Osteoblast (primary cell): ENCODE measurements around the gene PIP4P1. TPM values are rescaled to one million over a fixed set of nuclear protein-coding genes. Genes with fewer than 3 reads are reported as not detected.

ENCODE experiments used
- DNase-seq: peaks from one replicate; pipeline ENCODE4 v3.0.0; 2011; ENCODE audit warnings: low spot score, mixed read lengths; ENCODE audit not compliant: insufficient read length; ENCODE audit errors: missing footprints
- H2AFZ ChIP-seq: 2 replicates; pipeline ENCODE4 v1.6.0; 2011; ENCODE audit warnings: mild to moderate bottlenecking, low read length
- H3K27ac ChIP-seq: 2 replicates; pipeline ENCODE4 v1.5.1; 2011; ENCODE audit warnings: mild to moderate bottlenecking, low read depth, low read length, moderate library complexity
- H3K27me3 ChIP-seq: 2 replicates; pipeline ENCODE4 v1.6.0; 2012; ENCODE audit warnings: mild to moderate bottlenecking, control low read depth, inconsistent platforms, low read length, moderate library complexity; ENCODE audit not compliant: insufficient read depth
- H3K36me3 ChIP-seq: 2 replicates; pipeline ENCODE4 v1.5.1; 2011; ENCODE audit warnings: mild to moderate bottlenecking, low read length, control low read depth, moderate library complexity; ENCODE audit not compliant: insufficient read depth
- H3K4me1 ChIP-seq: 2 replicates; pipeline ENCODE4 v1.5.1; 2011; ENCODE audit warnings: mild to moderate bottlenecking, low read length, control low read depth, moderate library complexity; ENCODE audit not compliant: insufficient read depth
- H3K4me2 ChIP-seq: 2 replicates; pipeline ENCODE4 v1.6.0; 2011; ENCODE audit warnings: mild to moderate bottlenecking, low read length; ENCODE audit not compliant: insufficient read depth
- H3K4me3 ChIP-seq: fragments of 200-600 bp; sonication (generic); 3 replicates; pipeline ENCODE4 v1.5.1; 2012; ENCODE audit warnings: mild to moderate bottlenecking, low read length, inconsistent platforms; ENCODE audit not compliant: insufficient read depth
- H3K79me2 ChIP-seq: 2 replicates; pipeline ENCODE4 v1.6.0; 2012; ENCODE audit warnings: mild to moderate bottlenecking, low read length, control low read depth, inconsistent platforms; ENCODE audit not compliant: insufficient read depth
- H3K9me3 ChIP-seq: 2 replicates; pipeline ENCODE4 v1.5.1; 2011; ENCODE audit warnings: low read depth, low read length, control low read depth
- H4K20me1 ChIP-seq: 2 replicates; pipeline ENCODE4 v1.6.0; 2012; ENCODE audit warnings: mild to moderate bottlenecking, low read length, control low read depth; ENCODE audit not compliant: insufficient read depth
- CTCF ChIP-seq: IDR thresholded peaks from 2 replicates; pipeline ENCODE4 v1.5.1; 2011; ENCODE audit warnings: mild to moderate bottlenecking, low read depth, low read length, moderate library complexity; ENCODE audit errors: extremely low read depth
- small RNA-seq: library from RNA; depleted of rRNA; stranded (forward); fragments of <200 nt; gene quantifications from one replicate; pipeline ENCODE3, GENCODE V24; 2012
- total RNA-seq: library from RNA; depleted of rRNA; stranded (reverse); fragments of >200 nt; gene quantifications from 2 replicates; pipeline ENCODE4 v1.2.3, GENCODE V29; 2012

The PIP4P1 gene
- total RNA-seq, 1 donor, result 46.3 TPM

DNA sequence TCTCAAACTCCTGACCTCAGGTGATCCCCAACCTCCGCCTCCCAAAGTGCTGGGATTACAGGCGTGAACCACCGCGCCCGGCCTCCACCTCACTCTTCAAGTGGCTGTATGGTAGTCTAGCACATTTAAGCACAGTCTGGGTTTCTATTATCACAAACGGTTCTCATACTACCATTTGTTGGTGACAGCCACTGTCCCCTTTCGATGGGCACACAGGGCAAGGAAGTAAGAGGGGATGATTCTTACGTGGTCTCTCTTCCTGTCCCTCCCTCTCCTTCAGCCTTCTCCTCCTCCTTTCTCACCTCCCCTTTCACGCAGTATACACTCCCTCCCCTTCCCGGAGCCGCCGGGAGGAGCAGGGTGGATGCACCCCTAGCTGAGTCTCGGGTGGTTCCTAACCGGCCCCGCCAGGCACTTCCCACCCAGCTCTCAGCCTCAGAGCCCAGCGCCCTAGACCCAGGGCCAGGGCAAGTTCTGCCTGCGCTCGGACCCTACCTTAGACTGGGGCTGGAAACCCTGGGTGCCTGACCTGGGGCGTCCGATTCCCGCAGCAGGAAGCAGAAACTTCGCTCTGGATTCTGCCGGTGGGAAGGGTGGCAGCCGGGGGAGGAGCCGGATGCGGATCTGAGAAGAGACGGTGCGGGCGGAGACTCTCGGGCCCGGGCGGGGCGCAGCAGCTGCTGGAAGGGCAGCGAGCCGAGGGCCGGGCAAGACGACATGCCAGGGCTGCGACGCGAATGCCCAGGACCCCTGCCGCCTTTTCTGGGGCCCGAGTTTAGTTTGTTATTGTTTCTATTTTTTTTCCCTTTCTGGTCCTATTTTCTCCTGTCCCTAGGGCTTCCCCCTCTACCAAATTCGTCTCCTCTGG, 48.1 kb downstream of the PIP4P1 start, which contains the start of gene TEP1:
TEP1 (minus strand) TSS at position 626 of the 868 bp plus-strand sequence. CDS start 5,062 bp downstream, outside the sequence.
- Histone ChIP-seq H3K79me2 (peaks cover 34% of the 10 kb centered on the region), H3K4me3 (peak within 1 kb of the TSS; percentile 98), H4K20me1 (peaks cover 10% of the 10 kb centered on the region), H3K27ac (peak within 1 kb of the TSS; percentile 85), H2AFZ (peak within 1 kb of the TSS; percentile 98), H3K4me1 (peaks cover 16% of the 10 kb centered on the region), H3K9me3 (no peaks in the 10 kb centered on the region), H3K4me2 (peak within 1 kb of the TSS; percentile 93), H3K27me3 (no peaks in the 10 kb centered on the region), H3K36me3 (peaks cover 4% of the 10 kb centered on the region)
- TF ChIP-seq CTCF, result no peak
- peak; percentile 95 for DNase-seq

DNA sequence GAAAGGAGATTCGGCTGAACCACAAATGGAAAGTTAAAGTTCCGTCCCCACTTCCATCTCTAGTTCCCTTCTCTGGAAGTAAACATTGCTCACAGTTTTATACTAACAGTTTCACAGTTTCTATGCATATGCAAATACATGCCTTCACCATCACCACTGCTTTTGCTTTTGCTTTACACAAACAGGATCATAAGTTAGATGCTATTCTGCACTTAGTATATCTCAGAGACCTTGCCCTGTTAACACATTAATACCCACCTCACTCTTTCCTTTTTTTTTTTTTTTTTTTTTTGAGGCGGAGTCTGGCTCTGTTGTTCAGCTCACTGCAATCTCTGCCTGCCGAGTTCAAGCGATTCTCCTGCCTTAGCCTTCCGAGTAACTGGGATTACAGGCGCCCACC, 48.8 kb downstream of the PIP4P1 start:
- Histone ChIP-seq H3K27ac (peak overlapping the region; percentile 85), H3K36me3 (peaks cover 11% of the 10 kb centered on the region), H3K4me2 (peak overlapping the region; percentile 93), H3K9me3 (no peaks in the 10 kb centered on the region), H3K4me3 (peak overlapping the region; percentile 98), H3K79me2 (peaks cover 41% of the 10 kb centered on the region), H4K20me1 (peaks cover 12% of the 10 kb centered on the region), H3K27me3 (no peaks in the 10 kb centered on the region), H3K4me1 (peaks cover 16% of the 10 kb centered on the region), H2AFZ (peak overlapping the region; percentile 98)
- no peak for TF ChIP-seq CTCF
- peak; percentile 71 for DNase-seq

GRCh38 chr14:20409226-20409625, 52.0 kb downstream of the PIP4P1 start:
- H3K4me3 ChIP-seq, result no peak overlapping the region
- H3K36me3 ChIP-seq, result peaks cover 32% of the 10 kb centered on the region
- peaks cover 61% of the 10 kb centered on the region for H3K79me2 ChIP-seq
- peaks cover 15% of the 10 kb centered on the region for H4K20me1 ChIP-seq
- no peak overlapping the region for H2AFZ ChIP-seq
- no peaks in the 10 kb centered on the region for H3K9me3 ChIP-seq
- peaks cover 16% of the 10 kb centered on the region for H3K4me1 ChIP-seq
- peak; percentile 63 for DNase-seq
- no peak overlapping the region for H3K4me2 ChIP-seq
- TF ChIP-seq CTCF, result no peak
- H3K27ac ChIP-seq, result peak overlapping the region; percentile 26
- H3K27me3 ChIP-seq, result no peaks in the 10 kb centered on the region

Small RNA genes lying within 50 kb of the gene (small RNA-seq; reads per million reads assigned to genes)
- 0.45 reads per million for gene RNA5SP382

Other genes with a start within 250 kb of the PIP4P1 start
- gene OR11H6, start 237.7 kb downstream of the PIP4P1 start, total RNA-seq, result not detected in 2 replicates
- not detected in 2 replicates for gene OR11H7, start 232.5 kb downstream of the PIP4P1 start, total RNA-seq
- not detected in 2 replicates for gene OR11H4, start 222.1 kb downstream of the PIP4P1 start, total RNA-seq
- 17.7 and 18.5 TPM in 2 replicates for gene TTC5, start 155.5 kb downstream of the PIP4P1 start, total RNA-seq
- gene CCNB1IP1, start 128.2 kb downstream of the PIP4P1 start, total RNA-seq, result 42.7 and 45.4 TPM in 2 replicates
- gene PARP2, start 117.8 kb downstream of the PIP4P1 start, total RNA-seq, result 5.8 and 8.0 TPM in 2 replicates
- 25.6 and 33.3 TPM in 2 replicates for gene TEP1, start 47.9 kb downstream of the PIP4P1 start, total RNA-seq
- 0.36 and 0.59 TPM in 2 replicates for gene KLHL33, start 25.3 kb downstream of the PIP4P1 start, total RNA-seq
- 36.8 and 47.8 TPM in 2 replicates for gene OSGEP, start 6.6 kb downstream of the PIP4P1 start, total RNA-seq
- gene APEX1, start 6.2 kb downstream of the PIP4P1 start, total RNA-seq, result 66.0 and 74.9 TPM in 2 replicates
- gene PNP, start 8.0 kb upstream of the PIP4P1 start, total RNA-seq, result 27.7 and 29.7 TPM in 2 replicates
- gene RNASE10, start 44.1 kb upstream of the PIP4P1 start, total RNA-seq, result not detected in 2 replicates
- not detected in 2 replicates for gene RNASE9, start 99.6 kb upstream of the PIP4P1 start, total RNA-seq
- gene RNASE11, start 126.6 kb upstream of the PIP4P1 start, total RNA-seq, result not detected in 2 replicates
- gene RNASE12, start 129.9 kb upstream of the PIP4P1 start, total RNA-seq, result not detected in 2 replicates
- not detected in 2 replicates for gene OR6S1, start 180.3 kb upstream of the PIP4P1 start, total RNA-seq
- gene RNASE4, start 223.1 kb upstream of the PIP4P1 start, total RNA-seq, result 18.1 and 24.2 TPM in 2 replicates
- gene ANG, start 227.3 kb upstream of the PIP4P1 start, total RNA-seq, result 7.2 and 8.3 TPM in 2 replicates